Measurements from ENCODE around the gene GRID1. TPM values are rescaled to one million over a fixed set of nuclear protein-coding genes. Genes with fewer than 3 reads are reported as not detected.

GRID1 gene
- polyA plus RNA-seq, 1 experiment, result 0.49 TPM

DNA sequence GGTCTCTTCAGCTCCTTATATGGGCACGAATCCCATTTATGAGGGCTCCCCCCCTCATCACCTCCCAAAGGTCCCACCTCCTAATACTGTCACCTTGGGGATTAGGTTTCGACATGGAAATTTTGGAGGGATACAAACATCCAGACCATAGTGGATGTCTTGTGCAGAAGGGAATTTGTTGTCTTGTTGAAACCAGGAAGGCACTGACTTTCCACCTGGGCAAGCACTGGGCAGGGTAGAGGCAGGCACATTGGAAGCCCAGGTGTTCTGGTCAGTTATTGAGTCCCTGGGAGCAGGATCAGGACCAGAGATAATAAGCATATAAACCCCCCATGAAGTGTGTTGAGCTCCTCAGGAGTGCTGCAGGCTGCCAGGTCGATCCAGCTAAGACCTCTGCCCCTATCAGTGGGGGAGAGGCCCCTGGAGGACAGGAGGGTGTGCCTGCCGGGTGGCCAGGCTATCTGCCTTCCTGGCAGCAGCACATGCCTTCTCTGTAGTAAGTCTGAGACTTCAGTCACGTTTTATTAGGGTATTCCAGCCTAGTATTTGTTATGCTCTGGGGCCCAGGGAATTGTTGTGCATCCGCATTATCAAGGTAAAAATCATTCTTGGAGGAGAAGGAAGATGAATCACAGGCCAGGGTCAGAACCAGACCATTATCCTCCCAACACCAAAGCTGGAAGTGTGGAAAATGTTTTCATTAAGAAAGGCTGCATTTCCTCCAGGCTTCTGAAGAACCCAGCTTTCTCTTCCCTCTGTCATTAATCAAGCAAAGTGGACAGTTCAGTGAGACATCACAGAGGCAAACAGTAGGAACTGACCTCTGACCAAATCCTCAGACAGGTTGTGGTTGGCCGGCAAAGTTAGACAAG is 503.1 kb downstream of the GRID1 start:
- Histone ChIP-seq H3K36me3 (ENCODE audit: control insufficient read depth, insufficient read depth, low read length) (no peaks in the 10 kb centered on the region), H3K27me3 (ENCODE audit: control insufficient read depth, insufficient read depth, low read length) (no peaks in the 10 kb centered on the region), H3K4me3 (ENCODE audit: low read depth, low read length) (no peak overlapping the region)
- CTCF ChIA-PET, result no interaction called here
- POLR2A ChIA-PET, result no interaction called here
- TF ChIP-seq, protein P1, sequence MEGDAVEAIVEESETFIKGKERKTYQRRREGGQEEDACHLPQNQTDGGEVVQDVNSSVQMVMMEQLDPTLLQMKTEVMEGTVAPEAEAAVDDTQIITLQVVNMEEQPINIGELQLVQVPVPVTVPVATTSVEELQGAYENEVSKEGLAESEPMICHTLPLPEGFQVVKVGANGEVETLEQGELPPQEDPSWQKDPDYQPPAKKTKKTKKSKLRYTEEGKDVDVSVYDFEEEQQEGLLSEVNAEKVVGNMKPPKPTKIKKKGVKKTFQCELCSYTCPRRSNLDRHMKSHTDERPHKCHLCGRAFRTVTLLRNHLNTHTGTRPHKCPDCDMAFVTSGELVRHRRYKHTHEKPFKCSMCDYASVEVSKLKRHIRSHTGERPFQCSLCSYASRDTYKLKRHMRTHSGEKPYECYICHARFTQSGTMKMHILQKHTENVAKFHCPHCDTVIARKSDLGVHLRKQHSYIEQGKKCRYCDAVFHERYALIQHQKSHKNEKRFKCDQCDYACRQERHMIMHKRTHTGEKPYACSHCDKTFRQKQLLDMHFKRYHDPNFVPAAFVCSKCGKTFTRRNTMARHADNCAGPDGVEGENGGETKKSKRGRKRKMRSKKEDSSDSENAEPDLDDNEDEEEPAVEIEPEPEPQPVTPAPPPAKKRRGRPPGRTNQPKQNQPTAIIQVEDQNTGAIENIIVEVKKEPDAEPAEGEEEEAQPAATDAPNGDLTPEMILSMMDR (IDR thresholded peaks at IDR 0.05; ENCODE audit: insufficient read depth, low read depth, low read length), result no peak
- DNase-seq (ENCODE audit: low read depth), result no peak

DNA sequence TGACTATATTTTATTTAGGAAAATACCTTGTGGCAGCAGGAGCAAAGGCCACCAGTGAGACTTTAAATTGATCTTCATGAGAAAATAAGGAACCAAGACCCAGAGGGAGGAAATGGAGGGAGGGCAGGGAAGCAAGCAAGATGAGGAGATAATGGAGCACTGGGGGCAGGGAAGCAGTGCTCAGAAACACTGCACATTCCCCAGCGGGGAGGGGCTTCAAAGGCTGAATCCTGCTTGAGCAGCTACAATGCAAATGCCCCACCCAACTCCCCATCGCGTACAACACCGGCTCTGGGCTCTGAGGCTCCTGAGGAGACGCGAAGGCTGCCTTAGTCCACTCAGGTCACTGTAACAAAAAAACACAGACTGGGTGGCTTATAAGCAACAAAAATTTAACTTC is 503.8 kb downstream of the GRID1 start:
- POLR2A ChIA-PET, result no interaction called here
- Histone ChIP-seq H3K36me3 (ENCODE audit: control insufficient read depth, insufficient read depth, low read length) (no peaks in the 10 kb centered on the region), H3K27me3 (ENCODE audit: control insufficient read depth, insufficient read depth, low read length) (no peaks in the 10 kb centered on the region), H3K4me3 (ENCODE audit: low read depth, low read length) (no peak overlapping the region)
- CTCF ChIA-PET, result no interaction called here
- DNase-seq (ENCODE audit: low read depth), result no peak
- TF ChIP-seq, protein P1 (IDR thresholded peaks at IDR 0.05; ENCODE audit: insufficient read depth, low read depth, low read length), result no peak

DNA sequence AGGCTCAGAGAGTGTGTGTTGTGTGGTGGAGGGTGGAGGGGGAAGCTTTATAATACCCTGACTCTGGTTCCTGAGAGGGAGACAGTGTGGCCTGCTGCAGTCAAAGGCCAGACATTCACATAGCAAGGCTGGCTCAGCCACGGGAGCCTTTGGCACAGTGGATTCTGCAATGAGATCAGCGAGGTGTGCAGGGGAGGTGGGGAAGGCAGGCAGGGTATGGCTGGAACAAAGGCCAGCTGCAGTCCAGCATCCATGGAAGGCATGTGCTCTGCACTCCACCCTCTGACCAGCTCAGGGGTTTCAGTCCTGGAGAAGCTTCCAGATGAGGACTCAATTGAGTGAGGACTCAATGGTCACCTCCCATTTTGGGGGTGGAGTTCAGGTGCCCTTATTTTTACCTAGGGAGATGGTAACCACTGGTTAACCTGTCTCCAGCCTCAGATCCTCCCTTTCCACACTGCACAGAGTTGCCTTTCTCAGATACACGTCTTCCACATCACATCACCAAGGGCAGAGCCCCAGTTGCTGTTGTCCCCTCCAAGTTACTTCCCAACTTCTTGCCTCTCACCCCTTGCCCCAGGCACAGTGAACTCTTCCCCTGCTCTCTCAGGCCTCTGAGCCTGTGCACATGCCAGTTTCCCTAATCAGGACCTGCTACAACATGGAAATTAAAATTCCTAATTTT is 504.9 kb downstream of the GRID1 start:
- CTCF ChIA-PET, result no interaction called here

DNA sequence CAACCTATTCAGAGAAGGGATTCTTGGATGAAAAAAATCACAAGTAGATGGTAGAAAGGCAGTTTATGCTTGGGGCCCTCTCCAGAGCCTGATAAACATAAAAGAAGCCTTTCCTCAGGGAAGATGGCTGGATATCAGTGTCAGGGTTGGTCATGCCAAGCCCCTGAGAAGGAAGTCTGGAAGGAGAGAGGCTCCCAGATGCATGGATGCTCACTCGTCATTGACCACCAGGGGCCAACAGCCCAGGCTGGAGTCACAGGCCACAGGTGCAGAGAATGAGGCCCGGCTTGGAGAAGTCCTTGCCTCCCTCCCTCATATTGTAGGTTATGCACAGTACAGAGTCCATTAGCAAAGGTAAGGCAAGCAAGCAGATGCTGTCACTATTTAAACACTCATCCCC is 506.7 kb downstream of the GRID1 start:
- no peak for DNase-seq (ENCODE audit: low read depth)
- ChIA-PET CTCF (no interaction called here), POLR2A (no interaction called here)
- TF ChIP-seq, protein P1 (IDR thresholded peaks at IDR 0.05; ENCODE audit: insufficient read depth, low read depth, low read length), result no peak
- Histone ChIP-seq H3K27me3 (ENCODE audit: control insufficient read depth, insufficient read depth, low read length) (no peaks in the 10 kb centered on the region), H3K36me3 (ENCODE audit: control insufficient read depth, insufficient read depth, low read length) (no peaks in the 10 kb centered on the region), H3K4me3 (ENCODE audit: low read depth, low read length) (no peak overlapping the region)

More for the DNA sequence above, 504.9 kb downstream of the GRID1 start:
- DNase-seq (ENCODE audit: low read depth), result no peak
- Histone ChIP-seq H3K27me3 (ENCODE audit: control insufficient read depth, insufficient read depth, low read length) (no peaks in the 10 kb centered on the region), H3K4me3 (ENCODE audit: low read depth, low read length) (no peak overlapping the region), H3K36me3 (ENCODE audit: control insufficient read depth, insufficient read depth, low read length) (no peaks in the 10 kb centered on the region)
- TF ChIP-seq, protein P1 (IDR thresholded peaks at IDR 0.05; ENCODE audit: insufficient read depth, low read depth, low read length), result no peak
- POLR2A ChIA-PET, result no interaction called here

DNA sequence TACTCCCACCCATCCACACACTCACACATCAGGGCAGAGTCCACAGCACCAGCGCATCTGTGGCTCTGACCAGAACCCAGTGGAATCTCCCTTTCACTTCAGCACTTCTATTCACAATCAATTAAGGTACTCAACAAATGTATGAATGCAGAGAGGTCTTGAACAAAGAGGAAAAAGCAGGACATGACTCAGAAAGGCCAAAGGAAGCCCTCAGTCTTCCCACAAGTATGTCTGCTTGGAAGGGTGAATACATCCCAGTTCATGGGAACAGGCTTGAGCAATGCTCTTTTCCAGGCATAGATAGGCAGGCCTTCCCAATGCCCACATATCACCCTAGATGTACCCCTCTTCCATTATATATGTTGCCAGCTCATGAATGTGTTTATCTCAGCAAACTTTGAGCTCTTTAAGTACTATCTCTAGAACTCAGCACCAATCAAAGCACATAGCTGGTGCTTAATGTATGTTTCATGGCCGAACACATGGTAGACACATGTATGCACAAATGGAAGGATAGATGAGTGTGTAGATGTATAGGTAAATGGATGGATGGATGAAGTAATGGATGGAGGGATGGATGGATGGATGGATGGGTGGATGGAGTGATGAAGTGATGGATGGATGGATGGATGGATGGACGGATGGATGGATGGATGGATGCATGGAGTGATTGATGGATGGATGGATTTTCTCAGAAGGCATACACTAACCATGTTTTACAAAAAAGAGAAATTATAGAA is 507.6 kb downstream of the GRID1 start:
- H3K27me3 ChIP-seq (ENCODE audit: control insufficient read depth, insufficient read depth, low read length), result no peaks in the 10 kb centered on the region
- TF ChIP-seq, protein P1 (IDR thresholded peaks at IDR 0.05; ENCODE audit: insufficient read depth, low read depth, low read length), result no peak
- no peak overlapping the region for H3K4me3 ChIP-seq (ENCODE audit: low read depth, low read length)
- no peaks in the 10 kb centered on the region for H3K36me3 ChIP-seq (ENCODE audit: control insufficient read depth, insufficient read depth, low read length)
- CTCF ChIA-PET, result interaction anchor here (0.9 kb wide), 1 partner anchor 12 kb away, joined by 4 read pairs; no protein-coding TSS in a partner anchor
- no peak for DNase-seq (ENCODE audit: low read depth)
- POLR2A ChIA-PET, result no interaction called here
